Measurements from ENCODE around the gene ATP5PD.

DNA sequence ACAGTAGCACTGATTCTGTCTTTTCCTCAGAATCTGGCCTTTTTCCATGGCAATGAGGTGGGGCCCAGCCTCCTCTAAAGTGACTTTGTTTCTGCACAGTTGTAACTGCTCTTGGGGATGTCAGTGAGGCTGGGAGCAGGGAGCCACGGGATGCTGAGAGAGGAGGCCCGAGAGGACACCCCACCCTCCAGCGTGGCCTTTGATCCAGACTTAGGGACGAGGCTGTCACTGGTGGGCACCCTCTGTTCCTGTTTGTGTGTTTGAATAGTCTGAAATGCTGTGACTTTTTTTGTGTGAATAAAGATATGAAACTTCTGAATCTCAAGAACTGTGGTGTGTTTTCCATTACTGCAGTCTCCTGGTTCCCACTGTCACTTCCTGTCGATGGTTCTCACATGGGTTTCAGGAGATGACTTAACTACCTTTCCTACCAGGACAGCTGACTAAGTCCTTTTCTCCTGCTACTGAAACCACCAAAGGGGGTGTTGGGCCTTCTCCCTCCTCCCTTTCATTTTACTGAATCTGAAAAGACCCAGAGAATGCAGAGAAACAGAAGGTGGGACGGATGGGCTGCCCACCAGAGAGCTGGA is 18.9 kb upstream of the ATP5PD start:
- TF ChIP-seq POLR2AphosphoS5 (IDR thresholded peaks at IDR 0.05; ENCODE audit: low read depth, low read length) (no peak), POLR2A (IDR thresholded peaks at IDR 0.05; ENCODE audit: low read depth, low read length) (no peak)

Measured in GM12892 (cell line).